GM12878 (cell line): Measurements from ENCODE around the gene MAPK1IP1L. TPM values are rescaled to one million over a fixed set of nuclear protein-coding genes. Genes with fewer than 3 reads are reported as not detected.

Source experiments
- ATAC-seq: fragments of 200-7000 bp; cut with Tn5 transposase; 3 replicates; pipeline ENCODE4 v1.9.1; 2020; ENCODE audit warnings: mild to moderate bottlenecking, moderate library complexity
- BruUV-seq: library from RNA; stranded (reverse); fragments of 400-500 nt; replicated peaks from 2 replicates; lab custom pipeline; 2021; lab: Mats Ljungman, UMichigan
- CTCF ChIA-PET: fragments of 300-600 bp; sonication (Branson Sonifier 250); formaldehyde crosslinking; extraction: SDS; loops from one replicate; lab custom pipeline; 2021; ENCODE audit warnings: inconsistent platforms; lab: Yijun Ruan, JAX
- POLR2A ChIA-PET: fragments of 350-600 bp; formaldehyde crosslinking; extraction: SDS; loops from one replicate; lab custom pipeline; 2021; ENCODE audit warnings: inconsistent platforms; lab: Charles Lee
- RAD21 ChIA-PET: fragments of 300-600 bp; sonication (Branson Sonifier 250); formaldehyde crosslinking; loops from one replicate; lab custom pipeline; 2023; ENCODE audit warnings: antibody characterized with exemption; ENCODE audit not compliant: unreplicated experiment; lab: Charles Lee
- SMC1A ChIA-PET: fragments of 300-600 bp; sonication (Branson Sonifier 250); formaldehyde crosslinking; loops from one replicate; lab custom pipeline; 2023; ENCODE audit not compliant: unreplicated experiment, uncharacterized antibody; lab: Charles Lee
- DNase-seq: peaks from one replicate; pipeline ENCODE4 v3.0.0-alpha.2; 2011; ENCODE audit warnings: low read depth, low spot score
- FAIRE-seq: peaks from 3 replicates; lab custom pipeline; 2011; peaks lifted over from hg19 to GRCh38; lab: Jason Lieb, UNC
- H2AFZ ChIP-seq: 2 replicates; pipeline ENCODE4 v1.6.0; 2011; ENCODE audit warnings: low read depth, low read length, control low read depth; ENCODE audit not compliant: control insufficient read depth
- H3K27ac ChIP-seq: 2 replicates; pipeline ENCODE4 v1.5.1; 2011; ENCODE audit warnings: control low read depth; ENCODE audit not compliant: control insufficient read depth, insufficient read depth
- H3K27me3 ChIP-seq, 2 experiments: replicated peaks in 1 of 2; 2 replicates each; pipeline versions ENCODE4 v1.6.0 to v1.6.1; 2011; ENCODE audit warnings: low read length in 1 of 2; ENCODE audit not compliant: control insufficient read depth in 2 of 2, insufficient read depth in 2 of 2
- H3K36me3 ChIP-seq, 2 experiments: 2 replicates each; pipeline ENCODE4 v1.5.1; 2011; ENCODE audit warnings: low read length in 1 of 2; ENCODE audit not compliant: control insufficient read depth in 2 of 2, insufficient read depth in 2 of 2
- H3K4me1 ChIP-seq: 2 replicates; pipeline ENCODE4 v1.6.1; 2011; ENCODE audit warnings: mild to moderate bottlenecking, low read length, moderate library complexity, mixed read lengths; ENCODE audit not compliant: control insufficient read depth, insufficient read depth
- H3K4me2 ChIP-seq: 2 replicates; pipeline ENCODE4 v1.6.0; 2011; ENCODE audit warnings: control low read depth; ENCODE audit not compliant: control insufficient read depth, insufficient read depth
- H3K4me3 ChIP-seq: fragments of 200-600 bp; sonication (generic); 2 replicates; pipeline ENCODE4 v1.5.1; 2016
- H3K79me2 ChIP-seq: 2 replicates; pipeline ENCODE4 v1.6.0; 2011; ENCODE audit warnings: low read length; ENCODE audit not compliant: control insufficient read depth, insufficient read depth
- H3K9ac ChIP-seq: 2 replicates; pipeline ENCODE4 v1.8.0; 2011; ENCODE audit warnings: low read length, control low read depth, mixed read lengths; ENCODE audit not compliant: control insufficient read depth, insufficient read depth
- H3K9me3 ChIP-seq: replicated peaks from 3 replicates; pipeline ENCODE4 v1.5.1; 2011; ENCODE audit warnings: mild to moderate bottlenecking, low read length; ENCODE audit not compliant: control insufficient read depth, insufficient read depth
- H4K20me1 ChIP-seq: 2 replicates; pipeline ENCODE4 v1.6.0; 2011; ENCODE audit not compliant: control insufficient read depth, insufficient read depth
- ATF7 ChIP-seq: fragments of 450-650 bp; IDR thresholded peaks from 2 replicates; pipeline ENCODE4 v1.6.1; 2016; ENCODE audit warnings: low read depth, mild to moderate bottlenecking
- BRCA1 ChIP-seq: IDR thresholded peaks from 2 replicates; pipeline ENCODE4 v1.6.1; 2011; ENCODE audit warnings: low read depth, low read length, improper control_type of control experiment
- CHD2 ChIP-seq: IDR thresholded peaks from 2 replicates; pipeline ENCODE4 v1.6.1; 2011; ENCODE audit warnings: low read depth, low read length, improper control_type of control experiment, borderline replicate concordance
- CTCF ChIP-seq, 3 experiments: IDR thresholded peaks in 2 of 3; conservative IDR thresholded peaks in 1 of 3; 2 replicates each; pipeline ENCODE4 v1.5.1; 2011; ENCODE audit warnings: low read depth in 3 of 3, low read length in 3 of 3, mild to moderate bottlenecking in 3 of 3, control low read depth in 2 of 3, moderate library complexity in 2 of 3, inconsistent platforms in 1 of 3, mixed read lengths in 1 of 3; ENCODE audit not compliant: control insufficient read depth in 2 of 3, insufficient read depth in 1 of 3; ENCODE audit errors: extremely low read depth in 1 of 3
- FOXK2 ChIP-seq: fragments of 450-650 bp; IDR thresholded peaks from 2 replicates; pipeline ENCODE4 v1.6.1; 2017; ENCODE audit warnings: mild to moderate bottlenecking, moderate library complexity
- GATAD2B ChIP-seq: fragments of 450-650 bp; conservative IDR thresholded peaks from 2 replicates; pipeline ENCODE4 v1.6.1; 2017; ENCODE audit warnings: low read depth, mild to moderate bottlenecking, moderate library complexity
- IKZF1 ChIP-seq: fragments of 450-650 bp; conservative IDR thresholded peaks from 2 replicates; pipeline ENCODE4 v1.6.1; 2017; ENCODE audit warnings: antibody characterized with exemption, mild to moderate bottlenecking
- LARP7 ChIP-seq: fragments of 450-650 bp; IDR thresholded peaks from 2 replicates; pipeline ENCODE4 v1.6.1; 2017; ENCODE audit warnings: mild to moderate bottlenecking
- MXI1 ChIP-seq: fragments of 150-350 bp; IDR thresholded peaks from 2 replicates; pipeline ENCODE4 v1.6.1; 2011; ENCODE audit warnings: low read depth, mild to moderate bottlenecking, inconsistent platforms, low read length, improper control_type of control experiment
- MYB ChIP-seq: fragments of 150-350 bp; IDR thresholded peaks from 2 replicates; pipeline ENCODE4 v1.6.1; 2014; ENCODE audit warnings: mild to moderate bottlenecking, low read depth, low read length, borderline replicate concordance
- MYC ChIP-seq: IDR thresholded peaks from 2 replicates; pipeline ENCODE4 v1.6.1; 2011; ENCODE audit warnings: mild to moderate bottlenecking, low read length, moderate library complexity, inconsistent platforms; ENCODE audit not compliant: insufficient read depth, insufficient replicate concordance, insufficient read length, severe bottlenecking
- PKNOX1 ChIP-seq: fragments of 450-650 bp; IDR thresholded peaks from 2 replicates; pipeline ENCODE4 v1.6.1; 2016; ENCODE audit warnings: mild to moderate bottlenecking
- RAD51 ChIP-seq: fragments of 450-650 bp; IDR thresholded peaks from 2 replicates; pipeline ENCODE4 v1.6.1; 2016; ENCODE audit warnings: moderate library complexity, mild to moderate bottlenecking, inconsistent platforms
- RCOR1 ChIP-seq: conservative IDR thresholded peaks from 2 replicates; pipeline ENCODE4 v1.6.1; 2012; ENCODE audit warnings: low read depth, low read length, improper control_type of control experiment
- RELA ChIP-seq: fragments of 450-650 bp; IDR thresholded peaks from 2 replicates; pipeline ENCODE4 v1.8.0; 2014; ENCODE audit warnings: borderline replicate concordance; ENCODE audit not compliant: partially characterized antibody
- ZNF24 ChIP-seq: fragments of 450-650 bp; IDR thresholded peaks from 2 replicates; pipeline ENCODE4 v1.6.1; 2017; ENCODE audit warnings: antibody characterized with exemption, mild to moderate bottlenecking
- WGBS: methylation state at CpG from one replicate; pipeline ENCODE4 v1.1.6; 2016; ENCODE audit warnings: low lambda C conversion rate; ENCODE audit not compliant: insufficient replicate concordance, insufficient coverage; ENCODE audit errors: missing lambda C conversion rate; 5-methylcytosine and 5-hydroxymethylcytosine counted together
- in situ Hi-C: fragments of 300-500 bp; cut with MboI; formaldehyde crosslinking; loops from 9 replicates; pipeline ENCODE4 v1.14.3; 2018; ENCODE audit warnings: mixed read lengths
- intact Hi-C: fragments of 100-400 bp; cut with micrococcal nuclease; formaldehyde crosslinking; loops from one replicate; pipeline ENCODE4 v1.14.2; 2022; ENCODE audit not compliant: unreplicated experiment
- polyA plus RNA-seq, 11 experiments: library from polyadenylated mRNA; depleted of rRNA in 4 of 11; unstranded in 6 of 11; stranded (reverse) in 5 of 11; fragments of >200 nt; fragmentation: Nextera tagmentation in 4 of 11; fragmentation: Illumina TruSeq in 1 of 11; extraction: Ambion mirVana in 4 of 11; extraction: Trizol in 1 of 11; gene quantifications; 1 replicate in 1 of 11; 2 replicates in 10 of 11; pipeline versions ENCODE4 v1.2.1 to v1.2.3, GENCODE V29; 2011 to 2016; ENCODE audit warnings: inconsistent platforms in 2 of 11, missing spikeins in 2 of 11, low read depth in 1 of 11
- total RNA-seq, 4 experiments: library from RNA; depleted of rRNA in 3 of 4; stranded (reverse); fragments of >200 nt in 3 of 4; fragmentation: Illumina TruSeq in 1 of 4; extraction: Trizol in 1 of 4; gene quantifications; 2 replicates each; pipeline versions ENCODE4 v1.2.1 to v1.2.3, GENCODE V29; 2013 to 2021

Gene MAPK1IP1L
- total and polyA plus RNA-seq, 10 of the 15 experiments (the other 5 are each of a cell fraction or from before 2014, with no cell fraction given), result 44.6 to 117 (median 73.0) TPM

GRCh38 chr14:55026441-55026792 is 25.0 kb upstream of the MAPK1IP1L start (continued):
- TF ChIP-seq MYC (no peak), ATF7 (no peak), RCOR1 (no peak), RAD51 (no peak), FOXK2 (no peak), BRCA1 (no peak), GATAD2B (no peak)
- TF ChIP-seq, all 136 proteins: peak for 0

- H3K27ac ChIP-seq, result peak within 1 kb of the TSS; percentile 91
- H3K27me3 ChIP-seq, result no peaks in the 10 kb centered on the region
- POLR2A ChIA-PET, result interaction anchor here (0.6 to 2.8 kb wide), 12 partner anchors 11 to 145 kb away, joined by 3 to 14 read pairs (median 3); partner anchors contain the start of genes GCH1 and MAPK1IP1L
- peak within 1 kb of the TSS; percentile 94 for H3K9ac ChIP-seq
- H4K20me1 ChIP-seq, result no peaks in the 10 kb centered on the region
- DNase-seq, result peak; percentile 82
- in situ Hi-C loops, result no loop called here
- RAD21 ChIA-PET, result interaction anchor here (0.6 to 6.1 kb wide), 8 partner anchors 17 to 163 kb away, joined by 3 to 68 read pairs (median 4); partner anchors contain the start of genes LGALS3 and MAPK1IP1L
- no TSS peak for BruUV-seq
- WGBS, result 1% methylated on average over 56 of the region's 56 CpGs
- H3K4me2 ChIP-seq, result peak within 1 kb of the TSS; percentile 76
- peaks cover 0 to 3% of the 10 kb centered on the region in 2 experiments; a peak in 1 of 4 replicates for H3K36me3 ChIP-seq
- intact Hi-C loops, result loop anchor here (5.0 kb wide), 1 partner anchor 125 kb away; the partner anchor contains the start of gene GCH1
- FAIRE-seq, result peak; percentile 94
- H3K79me2 ChIP-seq, result peaks cover 75% of the 10 kb centered on the region
- H2AFZ ChIP-seq, result peak within 1 kb of the TSS; percentile 91
- CTCF ChIA-PET, result interaction anchor here (0.6 to 7.3 kb wide), 5 partner anchors 13 to 352 kb away, joined by 3 to 44 read pairs (median 4); partner anchors contain the start of gene MAPK1IP1L
- H3K9me3 ChIP-seq, result no peaks in the 10 kb centered on the region
- SMC1A ChIA-PET, result interaction anchor here (0.6 to 2.5 kb wide), 8 partner anchors 12 to 253 kb away, joined by 3 to 18 read pairs (median 4); partner anchors contain the start of gene MAPK1IP1L
- no peaks in the 10 kb centered on the region for H3K4me1 ChIP-seq
- ATAC-seq, result peak; percentile 84
- peak within 1 kb of the TSS; percentile 78 for H3K4me3 ChIP-seq
- TF ChIP-seq RELA (peak; percentile 76), PKNOX1 (peak; percentile 30), CHD2 (peak; percentile 62), RCOR1 (no peak), IKZF1 (peak; percentile 96), LARP7 (no peak; the same call in 1 of the 2 replicates), FOXK2 (no peak), ZNF24 (no peak), MYB (peak; percentile 5; the same call in 1 of the 2 replicates), MXI1 (peak; percentile 95), CTCF (IDR thresholded peaks at IDR 0.05 in 2 of 3, conservative IDR thresholded peaks at IDR 0.05 in 1 of 3; ENCODE audit: control insufficient read depth in 2 of 3, extremely low read depth in 1 of 3, insufficient read depth in 1 of 3, low read depth in 3 of 3, low read length in 3 of 3) (0 out of 6 replicates have a peak, but pooled peaks of 1 of the 3 experiments have one; percentile 1)
Observed at GRCh38 chr14:55026793-55027561, 24.5 kb upstream of the MAPK1IP1L start, which contains the start of the genes SOCS4 and WDHD1. SOCS4 (plus strand) TSS chr14:55027236; CDS start chr14:55043042, 15,806 bp downstream. WDHD1 (minus strand) TSS chr14:55027099; CDS start chr14:55026787, 312 bp downstream.
